Right lobe of liver (tissue), 6 donors: ENCODE measurements around the gene UGT8. TPM values are rescaled to one million over a fixed set of nuclear protein-coding genes. Genes with fewer than 3 reads are reported as not detected.

Experiments used
- ATAC-seq, 4 donors: fragments of 200-7000 bp; cut with Tn5 transposase; one replicate each; pipeline ENCODE4 v1.9.1; 2020; ENCODE audit warnings: mild to moderate bottlenecking in 4 of 4, moderate library complexity in 4 of 4
- DNase-seq, 3 donors: peaks; one replicate each; pipeline ENCODE4 v3.0.0-alpha.2; 2020
- H3K27ac ChIP-seq, 3 donors: fragments of 200-600 bp; one replicate each; pipeline ENCODE4 v1.8.0; 2022
- H3K27me3 ChIP-seq, 2 donors: fragments of 200-600 bp; one replicate each; pipeline ENCODE4 v1.8.0; 2022
- H3K36me3 ChIP-seq, 4 donors: fragments of 200-600 bp; sonication (generic) in 1 of 4; one replicate each; pipeline versions ENCODE4 v1.5.1 to v1.8.0; 2017 to 2022; ENCODE audit warnings: control low read depth in 1 of 4
- H3K4me1 ChIP-seq, 4 donors: fragments of 200-600 bp; sonication (generic) in 1 of 4; one replicate each; pipeline versions ENCODE4 v1.5.1 to v1.8.0; 2017 to 2022; ENCODE audit warnings: control low read depth in 1 of 4
- H3K4me3 ChIP-seq, 3 donors: fragments of 200-600 bp; one replicate each; pipeline ENCODE4 v1.8.0; 2022
- H3K9me3 ChIP-seq, 4 donors: fragments of 200-600 bp; sonication (generic) in 1 of 4; one replicate each; pipeline versions ENCODE4 v1.5.1 to v1.8.0; 2017 to 2022; ENCODE audit warnings: control low read depth in 1 of 4
- POLR2A ChIP-seq: fragments of 450-650 bp; IDR thresholded peaks from one replicate; pipeline ENCODE4 v1.6.1; 2017; ENCODE audit warnings: antibody characterized with exemption, mild to moderate bottlenecking
- whole genome bisulfite sequencing: methylation state at CpG from one replicate; pipeline ENCODE4 v1.1.6; 2018; ENCODE audit warnings: low coverage, low lambda C conversion rate; ENCODE audit not compliant: insufficient coverage; ENCODE audit errors: missing lambda C conversion rate; 5-methylcytosine and 5-hydroxymethylcytosine counted together
- intact Hi-C, 2 donors: fragments of 100-400 bp; cut with DNase I; formaldehyde crosslinking; loops; one replicate each; pipeline versions ENCODE4 v1.11.2 to v1.14.1; 2022
- total RNA-seq, 6 experiments: library from RNA; depleted of rRNA in 2 of 6; stranded (reverse); fragments of >200 nt in 2 of 6; fragmentation: NEBNext Ultra II Directional in 3 of 6; extraction: Animal tissue kit (Norgen Biotek cat#: 25700) in 3 of 6; gene quantifications; one replicate each; pipeline versions ENCODE4 v1.1.0 to v1.2.4, GENCODE V29; 2016 to 2023
- TF ChIP-seq, protein P1 (sequence below), 4 donors: fragments of 200-600 bp in 3 of 4; fragments of 450-650 bp in 1 of 4; IDR thresholded peaks; one replicate each; pipeline versions ENCODE4 v1.5.1 to v1.8.0; 2016 to 2022; ENCODE audit warnings: antibody characterized with exemption in 4 of 4, mild to moderate bottlenecking in 2 of 4
- donor health status: DM: no; HTN: yes; CAD: no.
- donor health status: DM: no; HTN: no; CAD: no.
- donor health status: DM: no; HTN: no; CAD: no.
- donor health status: DM: no; HTN: yes; CAD: no.
- donor health status: DM: no; HTN: yes; CAD: no.

Gene UGT8
- total RNA-seq, 6 experiments from 2014 or later: 1.0 TPM; not detected in 5

- Histone ChIP-seq H3K4me1 (no peaks in the 10 kb centered on the region), H3K36me3 (no peaks in the 10 kb centered on the region), H3K4me3 (no peak overlapping the region), H3K9me3 (no peaks in the 10 kb centered on the region), H3K27ac (no peak overlapping the region), H3K27me3 (no peaks in the 10 kb centered on the region)
- intact Hi-C loops: no loop called here
- 5% methylated on average over 2 of the region's 2 CpGs for WGBS
- DNase-seq (no peak), ATAC-seq (no peak)
- no peak for TF ChIP-seq POLR2A
- TF ChIP-seq, protein P1, sequence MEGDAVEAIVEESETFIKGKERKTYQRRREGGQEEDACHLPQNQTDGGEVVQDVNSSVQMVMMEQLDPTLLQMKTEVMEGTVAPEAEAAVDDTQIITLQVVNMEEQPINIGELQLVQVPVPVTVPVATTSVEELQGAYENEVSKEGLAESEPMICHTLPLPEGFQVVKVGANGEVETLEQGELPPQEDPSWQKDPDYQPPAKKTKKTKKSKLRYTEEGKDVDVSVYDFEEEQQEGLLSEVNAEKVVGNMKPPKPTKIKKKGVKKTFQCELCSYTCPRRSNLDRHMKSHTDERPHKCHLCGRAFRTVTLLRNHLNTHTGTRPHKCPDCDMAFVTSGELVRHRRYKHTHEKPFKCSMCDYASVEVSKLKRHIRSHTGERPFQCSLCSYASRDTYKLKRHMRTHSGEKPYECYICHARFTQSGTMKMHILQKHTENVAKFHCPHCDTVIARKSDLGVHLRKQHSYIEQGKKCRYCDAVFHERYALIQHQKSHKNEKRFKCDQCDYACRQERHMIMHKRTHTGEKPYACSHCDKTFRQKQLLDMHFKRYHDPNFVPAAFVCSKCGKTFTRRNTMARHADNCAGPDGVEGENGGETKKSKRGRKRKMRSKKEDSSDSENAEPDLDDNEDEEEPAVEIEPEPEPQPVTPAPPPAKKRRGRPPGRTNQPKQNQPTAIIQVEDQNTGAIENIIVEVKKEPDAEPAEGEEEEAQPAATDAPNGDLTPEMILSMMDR (IDR thresholded peaks at IDR 0.05): no peak
These were observed 36.3 kb upstream of the UGT8 start for GRCh38 chr4:114562176-114562904.

- Histone ChIP-seq H3K9me3 (no peaks in the 10 kb centered on the region), H3K4me1 (no peaks in the 10 kb centered on the region), H3K36me3 (no peaks in the 10 kb centered on the region), H3K27me3 (no peaks in the 10 kb centered on the region), H3K4me3 (no peak overlapping the region), H3K27ac (no peak overlapping the region)
- 24% methylated on average over 5 of the region's 5 CpGs for WGBS
- intact Hi-C loops: no loop called here
- no peak for ATAC-seq
- DNase-seq: no peak
- TF ChIP-seq, protein P1 (IDR thresholded peaks at IDR 0.05): no peak
- no peak for TF ChIP-seq POLR2A
These were observed 34.9 kb upstream of the UGT8 start for GRCh38 chr4:114563536-114564315.

DNA sequence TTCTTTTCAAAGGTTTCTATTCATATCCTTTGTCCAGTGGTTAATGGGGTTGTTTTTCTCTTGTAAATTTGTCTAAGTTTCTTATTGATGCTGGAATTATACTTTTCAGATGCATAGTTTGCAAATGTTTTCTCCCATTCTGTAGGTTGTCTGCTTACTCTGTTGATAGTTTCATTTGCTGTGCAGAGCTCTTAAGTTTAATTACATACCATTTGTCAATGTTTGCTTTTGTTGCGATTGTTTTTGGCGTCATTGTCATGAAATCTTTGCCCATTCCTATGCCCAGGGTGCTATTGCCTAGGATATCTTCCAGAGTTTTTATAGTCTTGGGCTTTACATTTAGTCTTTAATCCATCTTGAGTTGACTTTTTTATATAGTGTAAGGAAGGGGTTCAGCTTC lies 21.2 kb upstream of the UGT8 start:
- no peaks in the 10 kb centered on the region for H3K36me3 ChIP-seq
- intact Hi-C loops: no loop called here
- no peak overlapping the region for H3K27ac ChIP-seq
- TF ChIP-seq, protein P1 (IDR thresholded peaks at IDR 0.05): no peak
- no peak for TF ChIP-seq POLR2A
- H3K9me3 ChIP-seq: no peaks in the 10 kb centered on the region
- WGBS: 77% methylated on average over 2 of the region's 2 CpGs
- H3K4me1 ChIP-seq: no peaks in the 10 kb centered on the region
- ATAC-seq (no peak), DNase-seq (no peak)
- H3K27me3 ChIP-seq: no peaks in the 10 kb centered on the region
- H3K4me3 ChIP-seq: no peak overlapping the region

- DNase-seq: no peak
- Histone ChIP-seq H3K27me3 (no peaks in the 10 kb centered on the region), H3K27ac (no peak overlapping the region), H3K36me3 (no peaks in the 10 kb centered on the region), H3K4me1 (no peaks in the 10 kb centered on the region), H3K4me3 (no peak overlapping the region), H3K9me3 (no peaks in the 10 kb centered on the region)
- intact Hi-C loops: no loop called here
- ATAC-seq: no peak
- TF ChIP-seq, protein P1 (IDR thresholded peaks at IDR 0.05): no peak
- no peak for TF ChIP-seq POLR2A
- WGBS: 100% methylated on average over 1 of the region's 1 CpG
These were observed 16.0 kb upstream of the UGT8 start for GRCh38 chr4:114582621-114583020.
